B cell (primary cell): ENCODE measurements around the gene PSAP. TPM values are rescaled to one million over a fixed set of nuclear protein-coding genes. Genes with fewer than 3 reads are reported as not detected.

Experiments used
- ATAC-seq: fragments of 200-7000 bp; cut with Tn5 transposase; one replicate; pipeline ENCODE4 v1.10.0; 2021; ENCODE audit warnings: low read depth, mild to moderate bottlenecking, moderate number of reproducible peaks, moderate library complexity
- CTCF ChIA-PET: fragments of 350-600 bp; sonication (Branson Sonifier 250); formaldehyde crosslinking; loops from one replicate; lab custom pipeline; 2021; ENCODE audit warnings: antibody characterized with exemption, inconsistent platforms; lab: Charles Lee
- POLR2A ChIA-PET: fragments of 350-600 bp; sonication (Branson Sonifier 250); formaldehyde crosslinking; loops from one replicate; lab custom pipeline; 2021; ENCODE audit warnings: antibody characterized with exemption; lab: Charles Lee
- DNase-seq: peaks from one replicate; pipeline ENCODE4 v3.0.0; 2013
- H2AFZ ChIP-seq: 2 replicates; pipeline ENCODE4 v1.6.1; 2012; ENCODE audit warnings: mild to moderate bottlenecking, low read depth, low read length; ENCODE audit not compliant: insufficient read depth, poor library complexity, severe bottlenecking
- H3K27ac ChIP-seq, 2 donors: 1 replicate in 1 of 2; 2 replicates in 1 of 2; pipeline ENCODE4 v1.5.1; 2012 to 2013; ENCODE audit warnings: low read length in 2 of 2, mild to moderate bottlenecking in 2 of 2, moderate library complexity in 1 of 2
- H3K27me3 ChIP-seq, 4 experiments: fragments of 200-600 bp in 1 of 4; sonication (generic) in 1 of 4; replicated peaks in 1 of 4; 1 replicate in 2 of 4; 2 replicates in 2 of 4; pipeline versions ENCODE4 v1.6.1 to v1.7.0; 2013 to 2016; ENCODE audit warnings: low read length in 3 of 4, mild to moderate bottlenecking in 2 of 4, mixed read lengths in 1 of 4, moderate library complexity in 1 of 4; ENCODE audit not compliant: insufficient read depth in 4 of 4, control insufficient read depth in 3 of 4; ENCODE audit errors: control extremely low read depth in 1 of 4
- H3K36me3 ChIP-seq, 2 experiments: replicated peaks in 1 of 2; 1 replicate in 1 of 2; 2 replicates in 1 of 2; pipeline versions ENCODE4 v1.6.1 to v1.7.1; 2013; ENCODE audit warnings: low read length in 1 of 2; ENCODE audit not compliant: insufficient read depth in 2 of 2, control insufficient read depth in 1 of 2; ENCODE audit errors: control extremely low read depth in 1 of 2, extremely low read depth in 1 of 2
- H3K4me1 ChIP-seq, 2 donors: fragments of 200-600 bp in 1 of 2; sonication (generic) in 1 of 2; 1 replicate in 1 of 2; 2 replicates in 1 of 2; pipeline versions ENCODE4 v1.5.1 to v1.6.1; 2013 to 2017; ENCODE audit warnings: low read length in 2 of 2; ENCODE audit not compliant: control insufficient read depth in 2 of 2, insufficient read depth in 2 of 2
- H3K4me2 ChIP-seq: replicated peaks from 2 replicates; pipeline ENCODE3; 2012; ENCODE audit warnings: mild to moderate bottlenecking, low read depth, low read length; ENCODE audit not compliant: poor library complexity, severe bottlenecking
- H3K4me3 ChIP-seq, 5 experiments: fragments of 200-600 bp in 1 of 5; sonication (generic) in 1 of 5; 1 replicate in 3 of 5; 2 replicates in 2 of 5; pipeline versions ENCODE4 v1.5.1 to v1.7.0; 2011 to 2016; ENCODE audit warnings: low read length in 4 of 5, mild to moderate bottlenecking in 4 of 5, low read depth in 2 of 5, control low read depth in 1 of 5, moderate library complexity in 1 of 5; ENCODE audit not compliant: insufficient read depth in 1 of 5; ENCODE audit errors: control extremely low read depth in 1 of 5, extremely low read depth in 1 of 5
- H3K79me2 ChIP-seq: fragments of 200-600 bp; sonication (generic); one replicate; pipeline ENCODE4 v1.6.0; 2016; ENCODE audit warnings: low read length; ENCODE audit not compliant: control insufficient read depth, insufficient read depth
- H3K9ac ChIP-seq: fragments of 200-600 bp; sonication (generic); 2 replicates; pipeline ENCODE4 v1.6.1; 2017; ENCODE audit warnings: mild to moderate bottlenecking, low read length, moderate library complexity
- H3K9me3 ChIP-seq, 3 donors: one replicate each; pipeline versions ENCODE4 v1.6.1 to v1.7.1; 2013; ENCODE audit warnings: low read length in 2 of 3; ENCODE audit not compliant: control insufficient read depth in 2 of 3, insufficient read depth in 1 of 3; ENCODE audit errors: control extremely low read depth in 1 of 3
- H4K20me1 ChIP-seq: 2 replicates; pipeline ENCODE4 v1.6.0; 2012; ENCODE audit warnings: mild to moderate bottlenecking, low read length; ENCODE audit not compliant: insufficient read depth, control insufficient read depth, poor library complexity, severe bottlenecking
- H3K27ac Mint-ChIP-seq: one replicate; pipeline ENCODE4 v1.8.0; 2021; ENCODE audit warnings: mixed read lengths
- H3K27me3 Mint-ChIP-seq: one replicate; pipeline ENCODE4 v1.8.0; 2021; ENCODE audit warnings: mixed read lengths
- H3K4me1 Mint-ChIP-seq: one replicate; pipeline ENCODE4 v1.8.0; 2021; ENCODE audit warnings: mixed read lengths
- H3K4me3 Mint-ChIP-seq: one replicate; pipeline ENCODE4 v1.8.0; 2021; ENCODE audit warnings: mixed read lengths
- H3K9me3 Mint-ChIP-seq: one replicate; pipeline ENCODE4 v1.8.0; 2022; ENCODE audit warnings: mixed read lengths; ENCODE audit not compliant: insufficient read depth
- EZH2 ChIP-seq: IDR thresholded peaks from 2 replicates; pipeline ENCODE4 v1.6.1; 2012; ENCODE audit warnings: borderline replicate concordance, low read depth, mild to moderate bottlenecking, moderate library complexity, low read length; ENCODE audit not compliant: insufficient read depth, poor library complexity, severe bottlenecking
- WGBS: methylation state at CpG from one replicate; pipeline ENCODE4 v1.1.5; 2013; ENCODE audit warnings: missing lambda C conversion rate; ENCODE audit not compliant: insufficient coverage; 5-methylcytosine and 5-hydroxymethylcytosine counted together
- intact Hi-C: fragments of 100-400 bp; cut with micrococcal nuclease; formaldehyde crosslinking; loops from one replicate; pipeline ENCODE4 v1.10.0; 2022
- polyA plus RNA-seq: library from polyadenylated mRNA; depleted of rRNA; stranded (reverse); fragments of >200 nt; gene quantifications from 2 replicates; pipeline ENCODE4 v1.2.3, GENCODE V29; 2012
- total RNA-seq, 2 donors: library from RNA; stranded (reverse); fragments of 120-200 nt in 1 of 2; gene quantifications; 1 replicate in 1 of 2; 2 replicates in 1 of 2; pipeline versions ENCODE4 v1.2.3 to v1.2.4, GENCODE V29; 2013 to 2022
- TF ChIP-seq, protein P1 (sequence below): fragments of 200-600 bp; IDR thresholded peaks from one replicate; pipeline ENCODE4 v1.8.0; 2022; ENCODE audit warnings: antibody characterized with exemption, mild to moderate bottlenecking

Gene PSAP
- total and polyA plus RNA-seq, 2 donors (not counting 1 experiment from before 2014, with no cell fraction given) = 206 to 509 TPM

DNA sequence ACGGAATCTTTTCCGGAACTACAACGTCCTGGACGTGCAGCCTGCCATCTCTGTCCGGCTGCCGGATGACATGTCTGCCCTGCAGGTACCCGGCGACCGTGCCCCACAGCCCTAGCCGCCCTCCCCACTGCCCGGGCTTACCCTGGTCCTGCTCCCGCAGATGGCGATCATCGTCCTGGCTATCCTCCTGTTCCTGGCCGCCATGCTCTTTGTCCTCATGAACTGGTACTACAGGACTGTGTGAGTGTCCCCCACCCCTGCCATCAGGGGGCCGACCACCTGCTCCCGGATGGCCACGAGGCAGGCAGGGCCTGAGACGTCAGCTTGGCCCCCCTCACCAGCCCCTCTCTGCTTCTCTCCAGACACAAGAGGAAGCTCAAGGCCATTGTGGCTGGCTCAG is 39.7 kb downstream of the PSAP start:
- Mint-ChIP-seq H3K27me3 (peaks cover 4% of the 10 kb centered on the region), H3K9me3 (no peaks in the 10 kb centered on the region), H3K4me3 (no peak overlapping the region), H3K27ac (no peak overlapping the region), H3K4me1 (peaks cover 6% of the 10 kb centered on the region)
- peaks cover 5 to 11% of the 10 kb centered on the region in 2 donors for H3K4me1 ChIP-seq
- intact Hi-C loops = loop anchor here (5.0 kb wide), 1 partner anchor 429 kb away; no protein-coding TSS in a partner anchor
- H3K27me3 ChIP-seq = no peaks in the 10 kb centered on the region
- no peaks in the 10 kb centered on the region for H4K20me1 ChIP-seq
- TF ChIP-seq, protein P1, sequence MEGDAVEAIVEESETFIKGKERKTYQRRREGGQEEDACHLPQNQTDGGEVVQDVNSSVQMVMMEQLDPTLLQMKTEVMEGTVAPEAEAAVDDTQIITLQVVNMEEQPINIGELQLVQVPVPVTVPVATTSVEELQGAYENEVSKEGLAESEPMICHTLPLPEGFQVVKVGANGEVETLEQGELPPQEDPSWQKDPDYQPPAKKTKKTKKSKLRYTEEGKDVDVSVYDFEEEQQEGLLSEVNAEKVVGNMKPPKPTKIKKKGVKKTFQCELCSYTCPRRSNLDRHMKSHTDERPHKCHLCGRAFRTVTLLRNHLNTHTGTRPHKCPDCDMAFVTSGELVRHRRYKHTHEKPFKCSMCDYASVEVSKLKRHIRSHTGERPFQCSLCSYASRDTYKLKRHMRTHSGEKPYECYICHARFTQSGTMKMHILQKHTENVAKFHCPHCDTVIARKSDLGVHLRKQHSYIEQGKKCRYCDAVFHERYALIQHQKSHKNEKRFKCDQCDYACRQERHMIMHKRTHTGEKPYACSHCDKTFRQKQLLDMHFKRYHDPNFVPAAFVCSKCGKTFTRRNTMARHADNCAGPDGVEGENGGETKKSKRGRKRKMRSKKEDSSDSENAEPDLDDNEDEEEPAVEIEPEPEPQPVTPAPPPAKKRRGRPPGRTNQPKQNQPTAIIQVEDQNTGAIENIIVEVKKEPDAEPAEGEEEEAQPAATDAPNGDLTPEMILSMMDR = no peak
- no peak for TF ChIP-seq EZH2
- ATAC-seq (no peak), DNase-seq (no peak)
- H3K27ac ChIP-seq = no peak overlapping the region
- H3K4me2 ChIP-seq = no peak overlapping the region
- H3K79me2 ChIP-seq = no peaks in the 10 kb centered on the region
- H2AFZ ChIP-seq = no peak overlapping the region
- POLR2A ChIA-PET = interaction anchor here (0.5 to 2.4 kb wide), 5 partner anchors 82 to 426 kb away, joined by 3 to 14 read pairs (median 4); no protein-coding TSS in a partner anchor
- H3K4me3 ChIP-seq = no peak overlapping the region
- CTCF ChIA-PET = interaction anchor here (0.6 to 8.6 kb wide), 41 partner anchors 10 to 508 kb away, joined by 3 to 106 read pairs (median 6); partner anchors contain the start of genes CDH23, SLC29A3 and VSIR
- WGBS = 82% methylated on average over 18 of the region's 19 CpGs
- no peak overlapping the region for H3K9ac ChIP-seq
- peaks cover 0 to 10% of the 10 kb centered on the region in 2 experiments for H3K36me3 ChIP-seq
- peaks cover 0 to 1% (median 0%) of the 10 kb centered on the region in 3 donors for H3K9me3 ChIP-seq

DNA sequence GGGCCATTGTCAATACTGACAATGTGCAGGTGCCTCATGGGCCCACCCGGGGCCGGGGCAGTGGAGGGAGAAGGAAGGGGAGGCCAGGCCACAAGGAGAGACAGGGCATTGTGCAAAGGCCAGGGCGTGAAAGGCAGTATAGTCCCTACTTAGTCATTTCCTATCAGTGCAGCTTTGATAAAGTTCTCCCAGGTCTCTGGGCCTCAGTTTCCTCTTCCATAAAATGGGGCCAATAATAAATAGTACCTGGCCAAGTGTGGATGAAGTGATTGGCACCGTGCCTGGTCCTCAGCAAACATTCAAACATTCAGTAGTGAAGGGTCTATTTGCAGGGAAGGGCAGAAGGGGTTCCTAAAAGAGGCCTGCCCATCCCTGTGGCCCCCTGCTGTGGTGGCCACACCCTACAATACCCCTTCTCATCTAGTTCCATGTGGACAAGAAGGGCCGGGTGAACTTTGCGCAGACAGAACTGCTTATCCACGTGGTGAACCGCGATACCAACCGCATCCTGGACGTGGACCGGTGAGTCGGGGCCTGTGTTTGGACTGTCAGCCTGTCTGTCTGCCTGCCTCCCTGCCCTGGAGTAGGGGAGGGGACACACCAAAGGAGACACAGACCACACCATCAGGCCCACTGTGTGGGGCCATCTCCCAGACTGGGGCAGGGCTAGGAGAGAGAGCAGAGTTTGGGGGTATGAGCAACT is 40.9 kb downstream of the PSAP start:
- ATAC-seq = no peak
- no peak for DNase-seq
- Mint-ChIP-seq H3K4me1 (peaks cover 6% of the 10 kb centered on the region), H3K9me3 (no peaks in the 10 kb centered on the region), H3K4me3 (no peak overlapping the region), H3K27me3 (peaks cover 4% of the 10 kb centered on the region), H3K27ac (no peak overlapping the region)
- peaks cover 0 to 6% (median 0%) of the 10 kb centered on the region in 3 donors for H3K9me3 ChIP-seq
- TF ChIP-seq EZH2 = no peak
- TF ChIP-seq, protein P1 = no peak
- H2AFZ ChIP-seq = no peak overlapping the region
- no peak overlapping the region for H3K4me2 ChIP-seq
- no peaks in the 10 kb centered on the region for H3K27me3 ChIP-seq
- ChIA-PET CTCF (interaction anchor here (0.7 to 8.6 kb wide), 13 partner anchors 25 to 496 kb away, joined by 4 to 106 read pairs (median 15); partner anchors contain the start of gene VSIR), POLR2A (no interaction called here)
- H3K4me3 ChIP-seq = no peak overlapping the region
- H3K79me2 ChIP-seq = no peaks in the 10 kb centered on the region
- peaks cover 5 to 11% of the 10 kb centered on the region in 2 donors for H3K4me1 ChIP-seq
- WGBS = 89% methylated on average over 12 of the region's 13 CpGs
- H3K9ac ChIP-seq = no peak overlapping the region
- intact Hi-C loops = loop anchor here (5.0 kb wide), 1 partner anchor 428 kb away; no protein-coding TSS in a partner anchor
- H3K36me3 ChIP-seq = peaks cover 0 to under 1% of the 10 kb centered on the region in 2 experiments
- no peak overlapping the region for H3K27ac ChIP-seq
- no peaks in the 10 kb centered on the region for H4K20me1 ChIP-seq
